HAP-1 (cell line): Measurements from ENCODE around the gene INO80.

Source experiments
- DNase-seq, 2 experiments: peaks; one replicate each; pipeline ENCODE4 v3.0.0-alpha.2; 2016 to 2020; ENCODE audit warnings: low spot score in 2 of 2
- H3K27me3 ChIP-seq: fragments of 250-450 bp; sonication (Bioruptor Pico); 2 replicates; pipeline ENCODE4 v1.5.1; 2020; ENCODE audit warnings: low read depth, mild to moderate bottlenecking, moderate library complexity
- H3K36me3 ChIP-seq: fragments of 250-450 bp; sonication (Bioruptor Pico); replicated peaks from 2 replicates; pipeline ENCODE4 v1.5.1; 2020; ENCODE audit warnings: mild to moderate bottlenecking
- H3K4me1 ChIP-seq: fragments of 250-450 bp; sonication (Bioruptor Pico); 2 replicates; pipeline ENCODE4 v1.5.1; 2020; ENCODE audit warnings: mild to moderate bottlenecking
- H3K4me3 ChIP-seq: fragments of 250-450 bp; sonication (Bioruptor Pico); 2 replicates; pipeline ENCODE4 v1.5.1; 2020; ENCODE audit warnings: mild to moderate bottlenecking, moderate library complexity
- H3K9me3 ChIP-seq: fragments of 250-450 bp; sonication (Bioruptor Pico); 2 replicates; pipeline ENCODE4 v1.5.1; 2020; ENCODE audit warnings: mild to moderate bottlenecking, moderate library complexity
- in situ Hi-C: fragments of 300-500 bp; cut with MboI; formaldehyde crosslinking; loops from 3 replicates; pipeline ENCODE4 v1.14.3; 2020; ENCODE audit warnings: low sequenced_read_pairs, inconsistent platforms, mixed read lengths

Gene INO80

GRCh38 chr15:40948706-40949473 is 167.2 kb downstream of the INO80 start:
- H3K9me3 ChIP-seq, result no peaks in the 10 kb centered on the region
- peaks cover 17% of the 10 kb centered on the region for H3K4me1 ChIP-seq
- H3K27me3 ChIP-seq, result no peaks in the 10 kb centered on the region
- in situ Hi-C loops, result no loop called here
- no peak for DNase-seq
- H3K36me3 ChIP-seq, result peaks cover 1% of the 10 kb centered on the region; the same call in 1 of the 2 replicates
- H3K4me3 ChIP-seq, result no peak overlapping the region

- Histone ChIP-seq H3K9me3 (no peaks in the 10 kb centered on the region), H3K27me3 (no peaks in the 10 kb centered on the region), H3K36me3 (no peaks in the 10 kb centered on the region), H3K4me1 (peaks cover 14% of the 10 kb centered on the region), H3K4me3 (no peak overlapping the region)
- in situ Hi-C loops, result no loop called here
- DNase-seq, result no peak
Measured at GRCh38 chr15:40944510-40945296, 171.4 kb downstream of the INO80 start.

DNA sequence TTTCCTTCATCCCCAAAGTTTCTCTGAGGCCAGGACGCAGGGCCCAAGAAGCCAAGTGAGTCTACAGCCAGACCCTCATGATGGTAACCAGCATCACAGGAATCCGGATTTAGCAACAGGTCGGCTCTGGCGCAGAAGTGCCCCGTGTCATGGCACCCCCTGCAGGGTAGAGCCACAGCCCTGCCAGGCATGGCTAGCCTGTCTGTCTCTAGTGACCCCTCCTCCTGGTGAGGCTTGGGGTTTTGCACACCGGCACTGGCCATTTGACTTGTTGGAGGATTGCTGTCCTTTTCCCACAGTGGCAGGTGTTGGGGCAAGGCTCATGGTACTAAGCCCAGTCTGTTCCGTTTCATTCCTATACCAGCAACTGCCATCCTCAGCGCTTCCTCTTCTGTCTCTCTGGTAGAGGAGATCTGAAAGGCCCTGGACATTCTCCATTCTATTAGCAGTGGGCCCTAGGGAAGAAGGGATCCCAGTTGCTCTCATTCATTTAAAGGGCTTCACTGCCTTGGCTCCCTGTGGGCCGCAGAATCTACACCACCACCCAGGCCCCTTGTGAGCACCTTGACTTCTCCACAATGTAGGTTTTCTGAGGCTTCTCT is 172.2 kb downstream of the INO80 start:
- H3K9me3 ChIP-seq, result no peaks in the 10 kb centered on the region
- no peaks in the 10 kb centered on the region for H3K36me3 ChIP-seq
- DNase-seq, result no peak
- no peak overlapping the region for H3K4me3 ChIP-seq
- H3K4me1 ChIP-seq, result peaks cover 14% of the 10 kb centered on the region
- H3K27me3 ChIP-seq, result no peaks in the 10 kb centered on the region
- in situ Hi-C loops, result no loop called here

DNA sequence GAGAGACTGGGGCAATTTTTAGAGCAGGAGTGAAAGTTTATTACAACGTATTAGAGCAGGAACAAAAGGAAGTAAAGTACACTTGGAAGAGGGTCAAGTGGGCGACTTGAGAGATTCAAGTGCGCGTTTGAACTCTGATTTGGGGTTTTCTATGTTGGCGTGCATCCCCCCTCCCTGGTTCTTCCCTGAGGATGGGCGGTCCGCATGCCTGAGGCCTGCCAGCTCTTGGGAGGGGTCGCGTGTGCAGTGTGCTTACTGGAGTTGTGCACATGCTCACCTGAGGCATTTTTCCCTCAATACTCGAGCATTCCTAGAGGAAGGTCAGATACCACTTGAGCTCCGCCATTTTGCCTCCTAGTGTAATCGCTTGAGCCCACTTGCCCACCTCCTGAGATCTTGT is 173.2 kb downstream of the INO80 start:
- H3K4me3 ChIP-seq, result no peak overlapping the region
- H3K4me1 ChIP-seq, result peaks cover 14% of the 10 kb centered on the region
- no peaks in the 10 kb centered on the region for H3K9me3 ChIP-seq
- no peak for DNase-seq
- H3K36me3 ChIP-seq, result no peaks in the 10 kb centered on the region
- no peaks in the 10 kb centered on the region for H3K27me3 ChIP-seq
- in situ Hi-C loops, result no loop called here

GRCh38 chr15:40942337-40942854 is 173.7 kb downstream of the INO80 start:
- H3K9me3 ChIP-seq, result no peaks in the 10 kb centered on the region
- in situ Hi-C loops, result no loop called here
- H3K4me1 ChIP-seq, result peaks cover 14% of the 10 kb centered on the region
- H3K36me3 ChIP-seq, result no peaks in the 10 kb centered on the region
- H3K4me3 ChIP-seq, result peak overlapping the region; percentile 34
- no peak for DNase-seq
- no peaks in the 10 kb centered on the region for H3K27me3 ChIP-seq

- H3K9me3 ChIP-seq, result no peaks in the 10 kb centered on the region
- no peaks in the 10 kb centered on the region for H3K36me3 ChIP-seq
- in situ Hi-C loops, result no loop called here
- H3K4me3 ChIP-seq, result peak overlapping the region; percentile 34
- H3K4me1 ChIP-seq, result peaks cover 14% of the 10 kb centered on the region
- no peaks in the 10 kb centered on the region for H3K27me3 ChIP-seq
- DNase-seq, result peak; percentile 71 to 88
Measured at GRCh38 chr15:40941528-40942336, 174.3 kb downstream of the INO80 start.

- Histone ChIP-seq H3K36me3 (no peaks in the 10 kb centered on the region), H3K4me3 (peak overlapping the region; percentile 34), H3K9me3 (no peaks in the 10 kb centered on the region), H3K27me3 (no peaks in the 10 kb centered on the region), H3K4me1 (peaks cover 14% of the 10 kb centered on the region)
- in situ Hi-C loops, result no loop called here
- DNase-seq, result no peak
Measured at GRCh38 chr15:40941068-40941527, 175.0 kb downstream of the INO80 start.

GRCh38 chr15:40940296-40940801 is 175.7 kb downstream of the INO80 start:
- Histone ChIP-seq H3K4me3 (no peak overlapping the region), H3K9me3 (no peaks in the 10 kb centered on the region), H3K27me3 (no peaks in the 10 kb centered on the region), H3K4me1 (peaks cover 14% of the 10 kb centered on the region), H3K36me3 (no peaks in the 10 kb centered on the region)
- DNase-seq, result no peak
- in situ Hi-C loops, result no loop called here

GRCh38 chr15:40938536-40938870 is 177.6 kb downstream of the INO80 start:
- in situ Hi-C loops, result no loop called here
- no peaks in the 10 kb centered on the region for H3K27me3 ChIP-seq
- no peaks in the 10 kb centered on the region for H3K9me3 ChIP-seq
- DNase-seq, result no peak
- H3K4me1 ChIP-seq, result peaks cover 14% of the 10 kb centered on the region
- no peak overlapping the region for H3K4me3 ChIP-seq
- no peaks in the 10 kb centered on the region for H3K36me3 ChIP-seq

GRCh38 chr15:40937762-40938535 is 178.1 kb downstream of the INO80 start:
- H3K27me3 ChIP-seq, result no peaks in the 10 kb centered on the region
- no peak for DNase-seq
- peaks cover 14% of the 10 kb centered on the region for H3K4me1 ChIP-seq
- H3K36me3 ChIP-seq, result no peaks in the 10 kb centered on the region
- in situ Hi-C loops, result no loop called here
- no peak overlapping the region for H3K4me3 ChIP-seq
- H3K9me3 ChIP-seq, result no peaks in the 10 kb centered on the region

GRCh38 chr15:40936709-40937666 is 179.1 kb downstream of the INO80 start:
- no peak overlapping the region for H3K4me3 ChIP-seq
- H3K9me3 ChIP-seq, result no peaks in the 10 kb centered on the region
- DNase-seq, result no peak
- H3K36me3 ChIP-seq, result no peaks in the 10 kb centered on the region
- H3K27me3 ChIP-seq, result no peaks in the 10 kb centered on the region
- in situ Hi-C loops, result no loop called here
- peaks cover 8% of the 10 kb centered on the region for H3K4me1 ChIP-seq

GRCh38 chr15:40936234-40936708 is 179.8 kb downstream of the INO80 start:
- no peak for DNase-seq
- Histone ChIP-seq H3K4me3 (no peak overlapping the region), H3K4me1 (peaks cover 6% of the 10 kb centered on the region), H3K27me3 (no peaks in the 10 kb centered on the region), H3K9me3 (no peaks in the 10 kb centered on the region), H3K36me3 (no peaks in the 10 kb centered on the region)
- in situ Hi-C loops, result no loop called here
